HEK293 (cell line): ENCODE measurements around the gene MGAT4B.

Experiments
- CTCF ChIA-PET: fragments of 350-600 bp; formaldehyde crosslinking; extraction: SDS; loops from one replicate; lab custom pipeline; 2021; ENCODE audit warnings: antibody characterized with exemption; lab: Yijun Ruan, JAX
- POLR2A ChIA-PET: fragments of 300-600 bp; formaldehyde crosslinking; extraction: SDS; loops from one replicate; lab custom pipeline; 2020; ENCODE audit warnings: antibody characterized with exemption, inconsistent platforms; lab: Yijun Ruan, JAX
- H3K27ac ChIP-seq: fragments of 200-500 bp; sonication (Bioruptor generic); 2 replicates; pipeline ENCODE4 v1.5.1; 2014; ENCODE audit warnings: low read depth, low read length, control low read depth, inconsistent platforms; ENCODE audit errors: extremely low read depth
- H3K36me3 ChIP-seq, 2 experiments: fragments of 200-500 bp in 1 of 2; sonication (Bioruptor generic) in 1 of 2; 1 replicate in 1 of 2; 2 replicates in 1 of 2; pipeline ENCODE4 v1.5.1; 2014 to 2017; ENCODE audit warnings: inconsistent platforms in 2 of 2, low read length in 2 of 2; ENCODE audit not compliant: control insufficient read depth in 2 of 2, insufficient read depth in 1 of 2
- H3K4me1 ChIP-seq: fragments of 200-500 bp; sonication (Bioruptor generic); 2 replicates; pipeline ENCODE4 v1.5.1; 2014; ENCODE audit warnings: mild to moderate bottlenecking, low read length, inconsistent platforms; ENCODE audit not compliant: control insufficient read depth, insufficient read depth
- H3K4me3 ChIP-seq: 2 replicates; pipeline ENCODE4 v1.5.1; 2011; ENCODE audit warnings: low read depth, mild to moderate bottlenecking, control low read depth, low read length, moderate library complexity
- H3K9me3 ChIP-seq: fragments of 200-500 bp; sonication (Bioruptor generic); 2 replicates; pipeline ENCODE4 v1.5.1; 2014; ENCODE audit warnings: low read depth, low read length, inconsistent platforms; ENCODE audit not compliant: control insufficient read depth, insufficient read depth
- CTCF ChIP-seq: fragments of 450-650 bp; formaldehyde crosslinking; IDR thresholded peaks from 2 replicates; pipeline ENCODE4 v1.5.1; 2016; ENCODE audit warnings: missing biosample characterization, missing genetic modification characterization
- HOXA7 ChIP-seq: sonication (generic); formaldehyde crosslinking; IDR thresholded peaks from 2 replicates; pipeline ENCODE4 v1.8.1; 2022; ENCODE audit warnings: missing genetic modification reagents, borderline replicate concordance
- KLF10 ChIP-seq: fragments of 450-650 bp; IDR thresholded peaks from 2 replicates; pipeline ENCODE4 v1.5.1; 2018; ENCODE audit warnings: missing biosample characterization, mild to moderate bottlenecking, missing genetic modification characterization
- KLF7 ChIP-seq: fragments of 450-650 bp; formaldehyde crosslinking; IDR thresholded peaks from 2 replicates; pipeline ENCODE4 v1.5.1; 2016; ENCODE audit warnings: missing biosample characterization, missing genetic modification characterization, borderline replicate concordance
- MEIS1 ChIP-seq: sonication (generic); formaldehyde crosslinking; IDR thresholded peaks from 2 replicates; pipeline ENCODE4 v1.8.1; 2022; ENCODE audit warnings: missing genetic modification reagents, mild to moderate bottlenecking, borderline replicate concordance
- PRDM1 ChIP-seq: fragments of 450-650 bp; formaldehyde crosslinking; IDR thresholded peaks from 2 replicates; pipeline ENCODE4; 2016; ENCODE audit warnings: missing biosample characterization, missing genetic modification characterization
- WT1 ChIP-seq: fragments of 450-650 bp; formaldehyde crosslinking; IDR thresholded peaks from 2 replicates; pipeline ENCODE4 v1.5.1; 2016; ENCODE audit warnings: missing biosample characterization, missing genetic modification characterization
- ZFP41 ChIP-seq: fragments of 450-650 bp; formaldehyde crosslinking; IDR thresholded peaks from 2 replicates; pipeline ENCODE4 v1.5.1; 2016; ENCODE audit warnings: missing biosample characterization, missing genetic modification characterization, borderline replicate concordance
- ZFP69B ChIP-seq: fragments of 450-650 bp; formaldehyde crosslinking; IDR thresholded peaks from 2 replicates; pipeline ENCODE4 v1.5.1; 2016; ENCODE audit warnings: missing biosample characterization, missing genetic modification characterization
- ZNF148 ChIP-seq: fragments of 450-650 bp; formaldehyde crosslinking; IDR thresholded peaks from 2 replicates; pipeline ENCODE4 v1.5.0; 2017; ENCODE audit warnings: missing biosample characterization, missing genetic modification characterization, borderline replicate concordance
- ZNF157 ChIP-seq: fragments of 450-650 bp; formaldehyde crosslinking; IDR thresholded peaks from 2 replicates; pipeline ENCODE4 v1.5.1; 2016; ENCODE audit warnings: missing biosample characterization, missing genetic modification characterization
- ZNF2 ChIP-seq: fragments of 450-650 bp; formaldehyde crosslinking; IDR thresholded peaks from 2 replicates; pipeline ENCODE4 v1.5.1; 2016; ENCODE audit warnings: missing biosample characterization, missing genetic modification characterization
- ZNF202 ChIP-seq: fragments of 450-650 bp; formaldehyde crosslinking; IDR thresholded peaks from 2 replicates; pipeline ENCODE4 v1.5.1; 2016; ENCODE audit warnings: missing biosample characterization, missing genetic modification characterization, borderline replicate concordance
- ZNF223 ChIP-seq: fragments of 450-650 bp; formaldehyde crosslinking; IDR thresholded peaks from 2 replicates; pipeline ENCODE4 v1.5.1; 2016; ENCODE audit warnings: missing biosample characterization, missing genetic modification characterization
- ZNF366 ChIP-seq: fragments of 450-650 bp; formaldehyde crosslinking; conservative IDR thresholded peaks from 2 replicates; pipeline ENCODE4 v1.5.1; 2016; ENCODE audit warnings: missing biosample characterization, missing genetic modification characterization
- ZNF423 ChIP-seq: fragments of 450-650 bp; formaldehyde crosslinking; IDR thresholded peaks from 2 replicates; pipeline ENCODE4 v1.5.1; 2016; ENCODE audit warnings: missing biosample characterization, missing genetic modification characterization
- ZNF473 ChIP-seq: fragments of 450-650 bp; formaldehyde crosslinking; IDR thresholded peaks from 2 replicates; pipeline ENCODE4 v1.5.1; 2017; ENCODE audit warnings: missing biosample characterization, missing genetic modification characterization
- ZNF521 ChIP-seq: fragments of 450-650 bp; formaldehyde crosslinking; IDR thresholded peaks from 2 replicates; pipeline ENCODE4 v1.5.1; 2017; ENCODE audit warnings: missing biosample characterization, mild to moderate bottlenecking, missing genetic modification characterization
- ZNF560 ChIP-seq: fragments of 450-650 bp; formaldehyde crosslinking; IDR thresholded peaks from 2 replicates; pipeline ENCODE4 v1.5.1; 2017; ENCODE audit warnings: missing biosample characterization, missing genetic modification characterization, borderline replicate concordance
- ZNF629 ChIP-seq: fragments of 450-650 bp; formaldehyde crosslinking; IDR thresholded peaks from 2 replicates; pipeline ENCODE4 v1.5.1; 2017; ENCODE audit warnings: missing biosample characterization, missing genetic modification characterization
- ZNF654 ChIP-seq: fragments of 450-650 bp; formaldehyde crosslinking; IDR thresholded peaks from 2 replicates; pipeline ENCODE4 v1.5.1; 2016; ENCODE audit warnings: low read depth, missing biosample characterization, missing genetic modification characterization
- ZNF660 ChIP-seq: fragments of 450-650 bp; IDR thresholded peaks from 2 replicates; pipeline ENCODE4 v1.5.1; 2018; ENCODE audit warnings: missing biosample characterization, mild to moderate bottlenecking, missing genetic modification characterization
- ZNF677 ChIP-seq: fragments of 450-650 bp; IDR thresholded peaks from 2 replicates; pipeline ENCODE4 v1.5.0; 2018; ENCODE audit warnings: missing biosample characterization, mild to moderate bottlenecking, missing genetic modification characterization, moderate library complexity
- ZNF776 ChIP-seq: fragments of 450-650 bp; formaldehyde crosslinking; IDR thresholded peaks from 2 replicates; pipeline ENCODE4 v1.5.0; 2017; ENCODE audit warnings: missing biosample characterization, missing genetic modification characterization, borderline replicate concordance
- TF ChIP-seq, protein P1 (sequence below): fragments of 450-650 bp; formaldehyde crosslinking; IDR thresholded peaks from 2 replicates; pipeline ENCODE4 v1.5.1; 2016; ENCODE audit warnings: missing biosample characterization, missing genetic modification characterization
- TF ChIP-seq, protein P2 (sequence below): fragments of 450-650 bp; formaldehyde crosslinking; IDR thresholded peaks from 2 replicates; pipeline ENCODE4 v1.5.1; 2016; ENCODE audit warnings: missing biosample characterization, missing genetic modification characterization

The MGAT4B gene

GRCh38 chr5:179764056-179764455, 42.6 kb downstream of the MGAT4B start:
- Histone ChIP-seq H3K36me3 (peaks cover 5 to 41% of the 10 kb centered on the region in 2 experiments), H3K9me3 (no peaks in the 10 kb centered on the region), H3K4me1 (peaks cover 13% of the 10 kb centered on the region), H3K27ac (no peak overlapping the region), H3K4me3 (no peak overlapping the region)
- ChIA-PET CTCF (interaction anchor here (0.7 to 2.7 kb wide), 12 partner anchors 8 to 142 kb away, joined by 3 to 17 read pairs (median 4); partner anchors contain the start of gene LTC4S), POLR2A (interaction anchor here (2.8 kb wide), 1 partner anchor 33 kb away, joined by 11 read pairs; no protein-coding TSS in a partner anchor)
- no peak for TF ChIP-seq ZNF776 (tag by site-specific recombination)
- no peak for TF ChIP-seq ZFP41
- TF ChIP-seq ZNF2 (tag by site-specific recombination) = no peak
- TF ChIP-seq ZNF677 = no peak
- TF ChIP-seq, protein P1, sequence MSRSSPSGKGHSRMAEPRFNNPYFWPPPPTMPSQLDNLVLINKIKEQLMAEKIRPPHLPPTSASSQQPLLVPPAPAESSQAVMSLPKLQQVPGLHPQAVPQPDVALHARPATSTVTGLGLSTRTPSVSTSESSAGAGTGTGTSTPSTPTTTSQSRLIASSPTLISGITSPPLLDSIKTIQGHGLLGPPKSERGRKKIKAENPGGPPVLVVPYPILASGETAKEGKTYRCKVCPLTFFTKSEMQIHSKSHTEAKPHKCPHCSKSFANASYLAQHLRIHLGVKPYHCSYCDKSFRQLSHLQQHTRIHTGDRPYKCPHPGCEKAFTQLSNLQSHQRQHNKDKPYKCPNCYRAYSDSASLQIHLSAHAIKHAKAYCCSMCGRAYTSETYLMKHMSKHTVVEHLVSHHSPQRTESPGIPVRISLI (tag by site-specific recombination) = no peak

DNA sequence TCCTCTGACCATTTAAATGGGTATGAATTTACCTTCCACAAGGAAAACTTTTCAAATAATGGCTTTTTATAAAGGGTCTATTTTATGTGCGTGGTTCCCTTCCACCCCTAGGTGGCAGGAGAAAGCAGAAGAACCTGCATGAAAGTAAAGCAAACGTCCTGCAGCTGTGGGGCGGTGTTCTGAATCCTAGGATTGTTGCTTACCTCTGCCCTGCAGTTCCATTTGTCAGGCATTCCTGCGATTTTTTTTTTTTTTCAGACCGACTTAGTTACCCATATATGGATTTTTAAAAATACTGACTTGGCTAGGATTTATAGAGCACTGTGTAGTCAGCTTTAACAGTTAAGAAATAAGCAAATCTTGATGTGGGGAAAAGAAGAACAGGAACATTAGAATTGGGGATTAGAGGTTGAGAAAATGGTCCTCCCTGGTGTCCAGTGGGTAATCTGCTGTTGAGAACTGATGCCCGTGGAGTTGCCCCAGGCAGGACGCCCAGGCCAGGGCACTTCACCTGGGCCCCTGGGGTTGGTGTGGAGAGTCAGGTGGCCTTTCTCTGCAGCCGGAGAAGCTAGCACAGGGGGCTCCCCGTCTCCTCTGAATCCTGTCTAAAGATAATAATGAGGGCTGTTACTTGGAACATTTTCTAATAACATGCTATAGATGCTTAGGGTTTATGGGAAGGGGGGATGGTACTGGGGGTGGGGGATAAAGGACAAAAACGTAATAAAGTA, 43.3 kb downstream of the MGAT4B start:
- H3K9me3 ChIP-seq = no peaks in the 10 kb centered on the region
- no peak overlapping the region for H3K27ac ChIP-seq
- H3K4me1 ChIP-seq = peaks cover 13% of the 10 kb centered on the region
- ChIA-PET POLR2A (interaction anchor here (0.5 to 2.8 kb wide), 6 partner anchors 8 to 140 kb away, joined by 3 to 11 read pairs (median 4); partner anchors contain the start of gene HNRNPH1), CTCF (interaction anchor here (0.6 to 2.7 kb wide), 38 partner anchors 8 to 1310 kb away, joined by 3 to 17 read pairs (median 4); partner anchors contain the start of genes LTC4S, MAML1 and MRNIP)
- no peak overlapping the region for H3K4me3 ChIP-seq
- peaks cover 5 to 34% of the 10 kb centered on the region in 2 experiments for H3K36me3 ChIP-seq
- TF ChIP-seq ZFP69B (tag by site-specific recombination) (no peak), ZNF423 (tag by site-specific recombination) (no peak), ZNF521 (tag by site-specific recombination) (no peak), ZNF560 (tag by site-specific recombination) (no peak), ZNF148 (tag by site-specific recombination) (no peak), PRDM1 (peak; percentile 70; the same call in 1 of the 2 replicates), KLF10 (no peak), HOXA7 (CRISPR knock-in tag) (no peak), ZNF202 (no peak), ZNF629 (tag by site-specific recombination) (0 out of 2 replicates have a peak, but pooled peaks have one; percentile 17), ZNF157 (tag by site-specific recombination) (no peak), ZNF223 (tag by site-specific recombination) (no peak), KLF7 (tag by site-specific recombination) (no peak), CTCF (peak; percentile 84), WT1 (tag by site-specific recombination) (no peak), MEIS1 (CRISPR knock-in tag) (no peak), ZNF660 (peak; percentile 75; the same call in 1 of the 2 replicates), ZNF473 (no peak), ZNF654 (tag by site-specific recombination) (peak; percentile 72), ZNF366 (tag by site-specific recombination) (0 out of 2 replicates have a peak, but pooled peaks have one; percentile 3)
- TF ChIP-seq, protein P2, sequence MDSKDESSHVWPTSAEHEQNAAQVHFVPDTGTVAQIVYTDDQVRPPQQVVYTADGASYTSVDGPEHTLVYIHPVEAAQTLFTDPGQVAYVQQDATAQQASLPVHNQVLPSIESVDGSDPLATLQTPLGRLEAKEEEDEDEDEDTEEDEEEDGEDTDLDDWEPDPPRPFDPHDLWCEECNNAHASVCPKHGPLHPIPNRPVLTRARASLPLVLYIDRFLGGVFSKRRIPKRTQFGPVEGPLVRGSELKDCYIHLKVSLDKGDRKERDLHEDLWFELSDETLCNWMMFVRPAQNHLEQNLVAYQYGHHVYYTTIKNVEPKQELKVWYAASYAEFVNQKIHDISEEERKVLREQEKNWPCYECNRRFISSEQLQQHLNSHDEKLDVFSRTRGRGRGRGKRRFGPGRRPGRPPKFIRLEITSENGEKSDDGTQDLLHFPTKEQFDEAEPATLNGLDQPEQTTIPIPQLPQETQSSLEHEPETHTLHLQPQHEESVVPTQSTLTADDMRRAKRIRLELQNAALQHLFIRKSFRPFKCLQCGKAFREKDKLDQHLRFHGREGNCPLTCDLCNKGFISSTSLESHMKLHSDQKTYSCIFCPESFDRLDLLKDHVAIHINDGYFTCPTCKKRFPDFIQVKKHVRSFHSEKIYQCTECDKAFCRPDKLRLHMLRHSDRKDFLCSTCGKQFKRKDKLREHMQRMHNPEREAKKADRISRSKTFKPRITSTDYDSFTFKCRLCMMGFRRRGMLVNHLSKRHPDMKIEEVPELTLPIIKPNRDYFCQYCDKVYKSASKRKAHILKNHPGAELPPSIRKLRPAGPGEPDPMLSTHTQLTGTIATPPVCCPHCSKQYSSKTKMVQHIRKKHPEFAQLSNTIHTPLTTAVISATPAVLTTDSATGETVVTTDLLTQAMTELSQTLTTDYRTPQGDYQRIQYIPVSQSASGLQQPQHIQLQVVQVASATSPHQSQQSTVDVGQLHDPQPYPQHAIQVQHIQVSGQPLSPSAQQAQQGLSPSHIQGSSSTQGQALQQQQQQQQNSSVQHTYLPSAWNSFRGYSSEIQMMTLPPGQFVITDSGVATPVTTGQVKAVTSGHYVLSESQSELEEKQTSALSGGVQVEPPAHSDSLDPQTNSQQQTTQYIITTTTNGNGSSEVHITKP (tag by site-specific recombination) = no peak
